ENCODE measurements around the gene TLR1.
A peak's percentile ranks its signal among the peaks of the same experiment; 100 is the strongest.
"Not testable (repeated sequence)": the region's sequence is repeated elsewhere in the genome, so short reads cannot be mapped to it uniquely, and the experiment has no call there.

Gene TLR1, protein sequence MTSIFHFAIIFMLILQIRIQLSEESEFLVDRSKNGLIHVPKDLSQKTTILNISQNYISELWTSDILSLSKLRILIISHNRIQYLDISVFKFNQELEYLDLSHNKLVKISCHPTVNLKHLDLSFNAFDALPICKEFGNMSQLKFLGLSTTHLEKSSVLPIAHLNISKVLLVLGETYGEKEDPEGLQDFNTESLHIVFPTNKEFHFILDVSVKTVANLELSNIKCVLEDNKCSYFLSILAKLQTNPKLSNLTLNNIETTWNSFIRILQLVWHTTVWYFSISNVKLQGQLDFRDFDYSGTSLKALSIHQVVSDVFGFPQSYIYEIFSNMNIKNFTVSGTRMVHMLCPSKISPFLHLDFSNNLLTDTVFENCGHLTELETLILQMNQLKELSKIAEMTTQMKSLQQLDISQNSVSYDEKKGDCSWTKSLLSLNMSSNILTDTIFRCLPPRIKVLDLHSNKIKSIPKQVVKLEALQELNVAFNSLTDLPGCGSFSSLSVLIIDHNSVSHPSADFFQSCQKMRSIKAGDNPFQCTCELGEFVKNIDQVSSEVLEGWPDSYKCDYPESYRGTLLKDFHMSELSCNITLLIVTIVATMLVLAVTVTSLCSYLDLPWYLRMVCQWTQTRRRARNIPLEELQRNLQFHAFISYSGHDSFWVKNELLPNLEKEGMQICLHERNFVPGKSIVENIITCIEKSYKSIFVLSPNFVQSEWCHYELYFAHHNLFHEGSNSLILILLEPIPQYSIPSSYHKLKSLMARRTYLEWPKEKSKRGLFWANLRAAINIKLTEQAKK

DNA sequence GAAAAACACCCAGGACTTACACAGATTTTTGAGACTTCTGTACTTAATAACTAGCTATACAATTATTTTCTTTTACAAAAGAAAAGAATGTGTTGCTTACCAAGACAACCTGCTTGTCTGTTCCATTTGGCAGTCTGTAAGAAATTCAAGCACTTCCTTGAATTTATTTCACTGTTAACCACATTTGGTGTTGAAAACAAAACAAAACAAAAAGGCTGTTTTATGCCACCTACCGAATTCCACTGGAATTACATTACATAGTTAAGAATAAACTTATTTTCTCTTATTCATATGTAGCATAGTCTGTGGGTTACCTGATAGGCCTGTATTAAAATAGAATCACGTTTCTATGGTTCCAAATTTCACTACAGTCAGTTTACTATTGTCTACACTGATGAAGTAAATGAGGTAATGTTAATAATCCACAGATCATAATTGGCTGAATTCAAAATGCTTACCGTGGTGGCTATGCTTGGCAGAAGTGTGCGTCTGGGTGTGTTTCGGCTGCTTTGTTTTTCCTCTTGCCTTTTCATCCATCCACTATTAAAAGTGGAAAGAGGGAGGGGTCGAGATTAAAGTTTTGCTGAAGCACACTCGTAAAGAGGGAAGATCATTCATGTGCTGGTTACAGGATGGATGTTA lies at the start of gene TLR1:
Gene TLR1, minus strand, starts transcription at position 138 of the 642 bp plus-strand sequence. CDS start 5,960 bp downstream, outside the sequence.
- DNase-seq (ENCODE audit: low spot score): peak; percentile 68

DNA sequence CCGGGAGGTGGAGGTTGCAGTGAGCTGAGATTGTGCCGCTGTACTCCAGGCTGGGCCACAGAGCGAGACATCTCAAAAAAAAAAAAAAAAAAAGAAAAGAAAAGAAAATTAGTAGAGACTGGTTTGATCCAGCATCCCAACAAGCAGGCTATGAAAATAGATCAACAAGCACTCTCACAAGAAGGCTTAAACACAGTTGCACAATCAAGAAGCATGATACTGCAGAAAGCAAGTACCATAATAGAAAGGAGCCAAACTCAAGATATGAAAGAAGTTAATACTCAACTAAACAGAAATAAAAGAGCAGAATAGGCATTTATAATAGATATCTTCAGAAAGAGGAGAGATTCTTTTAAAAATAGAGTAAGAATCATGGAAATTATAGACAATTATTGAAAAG lies 41.4 kb upstream of the TLR1 start:
- DNase-seq (ENCODE audit: low spot score): no peak

DNA sequence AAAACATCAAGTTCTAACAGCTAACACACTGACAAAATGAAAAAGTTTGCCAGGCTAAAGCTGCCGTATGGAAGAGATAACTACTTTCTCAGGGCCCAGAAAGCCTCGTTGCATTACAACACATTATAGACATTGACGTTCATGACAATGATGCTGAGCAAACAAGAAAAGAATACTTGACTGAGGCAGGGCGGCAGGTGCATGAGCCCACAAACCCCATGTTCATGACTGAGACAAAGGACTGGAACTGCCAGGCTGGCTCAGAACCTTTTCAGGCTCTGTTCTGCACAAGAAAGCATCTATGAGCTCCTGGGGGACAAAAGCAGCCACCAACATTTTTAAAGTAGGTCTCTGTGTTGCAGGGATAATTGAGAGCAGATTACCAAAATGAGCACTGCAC lies 38.4 kb upstream of the TLR1 start:
- DNase-seq (ENCODE audit: low spot score): no peak

DNA sequence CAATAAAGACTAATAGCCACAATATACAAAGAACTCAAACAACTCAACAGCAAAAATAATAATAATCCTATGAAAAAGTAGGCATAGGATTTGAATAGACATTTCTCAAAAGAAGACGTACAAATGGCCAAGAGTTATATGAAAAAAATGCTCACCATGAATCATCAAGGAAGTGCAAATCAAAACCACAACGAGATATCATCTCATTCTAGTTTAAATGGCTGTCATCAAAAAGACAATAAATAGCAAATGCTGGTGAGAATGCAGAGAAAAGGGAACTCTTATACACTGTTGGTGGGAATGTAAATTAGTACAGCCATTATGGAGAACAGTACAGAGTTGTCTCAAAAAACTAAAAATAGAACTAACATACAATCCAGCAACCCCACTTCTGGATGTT lies 33.3 kb upstream of the TLR1 start:
- peak; percentile 36 for DNase-seq (ENCODE audit: low spot score)

DNA sequence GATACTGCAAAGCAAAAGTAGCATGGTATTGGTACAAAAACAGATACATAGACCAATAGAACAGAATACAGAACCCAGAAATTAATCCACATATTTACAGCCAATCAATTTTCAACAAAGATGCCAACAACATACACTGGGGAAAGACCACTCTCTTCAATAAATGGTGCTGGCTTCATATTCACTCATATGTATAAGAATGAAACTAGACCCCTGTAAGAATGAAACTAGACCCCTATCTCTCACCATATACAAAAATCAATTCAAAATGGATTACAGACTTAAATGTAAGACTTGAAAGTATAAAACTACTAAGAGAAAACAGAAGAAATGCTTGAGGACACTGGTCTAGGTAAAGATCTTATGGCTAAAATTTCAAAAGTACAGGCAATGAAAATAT lies 32.7 kb upstream of the TLR1 start:
- no peak for DNase-seq (ENCODE audit: low spot score)

DNA sequence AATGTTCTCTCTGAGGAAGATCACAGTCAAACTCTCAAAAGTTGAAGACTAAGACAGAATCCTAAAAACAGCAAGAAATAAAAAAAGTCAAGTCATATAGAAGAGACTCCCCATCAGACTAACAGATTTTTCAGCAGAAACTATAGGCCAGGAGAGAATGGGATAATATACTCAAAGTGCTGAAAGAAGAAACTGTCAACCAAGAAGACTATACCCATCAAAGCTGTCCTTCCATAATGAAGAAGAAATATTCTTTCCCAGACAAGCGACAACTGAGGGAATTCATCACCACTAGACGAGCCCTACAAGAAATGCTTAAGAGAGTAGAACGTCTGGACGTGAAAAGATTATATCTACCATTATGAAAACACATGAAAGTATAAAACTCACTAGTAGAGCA lies 30.0 kb upstream of the TLR1 start:
- no peak for DNase-seq (ENCODE audit: low spot score)

DNA sequence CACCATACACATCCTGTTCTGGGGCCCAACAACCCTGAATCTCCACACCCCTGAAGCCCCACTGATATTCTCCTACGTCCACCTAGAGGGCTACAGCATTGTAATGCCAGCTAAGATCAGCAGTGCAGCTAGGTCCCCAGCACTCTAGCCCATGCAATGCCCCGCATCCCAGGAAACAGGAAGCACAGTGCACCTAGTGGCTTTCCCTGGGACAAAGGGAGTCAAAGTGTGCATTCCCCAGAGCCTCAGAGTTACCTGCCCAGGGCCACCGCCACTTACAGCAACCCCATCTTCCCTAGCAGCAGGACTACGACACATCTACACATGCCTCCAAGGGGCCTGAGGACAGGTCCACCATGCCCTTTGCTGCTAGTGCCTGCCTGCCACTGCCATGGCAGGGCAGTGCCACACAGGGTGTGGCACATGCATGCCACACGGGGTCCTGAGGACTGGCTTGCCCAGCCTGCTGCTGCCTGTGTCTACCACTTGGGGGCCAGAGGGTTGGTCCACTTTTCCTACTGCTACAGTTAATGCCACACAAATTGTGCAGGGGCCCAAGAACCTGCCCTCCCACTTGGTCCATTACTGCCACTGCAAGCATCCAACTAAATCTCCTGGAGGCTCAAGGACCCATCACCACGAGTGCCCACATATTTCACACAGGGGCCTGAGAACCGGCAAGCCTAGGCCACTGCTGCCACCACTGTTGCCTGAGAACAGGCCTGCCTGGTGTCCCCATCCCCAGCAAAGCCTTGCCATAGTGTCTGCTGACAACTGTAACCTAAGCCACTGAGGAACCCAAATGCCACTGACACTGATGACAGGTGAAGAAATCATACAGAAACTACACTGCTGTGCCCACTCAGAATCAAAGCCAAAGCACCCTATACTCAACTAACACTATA lies 28.3 kb upstream of the TLR1 start:
- no peak for DNase-seq (ENCODE audit: low spot score)

DNA sequence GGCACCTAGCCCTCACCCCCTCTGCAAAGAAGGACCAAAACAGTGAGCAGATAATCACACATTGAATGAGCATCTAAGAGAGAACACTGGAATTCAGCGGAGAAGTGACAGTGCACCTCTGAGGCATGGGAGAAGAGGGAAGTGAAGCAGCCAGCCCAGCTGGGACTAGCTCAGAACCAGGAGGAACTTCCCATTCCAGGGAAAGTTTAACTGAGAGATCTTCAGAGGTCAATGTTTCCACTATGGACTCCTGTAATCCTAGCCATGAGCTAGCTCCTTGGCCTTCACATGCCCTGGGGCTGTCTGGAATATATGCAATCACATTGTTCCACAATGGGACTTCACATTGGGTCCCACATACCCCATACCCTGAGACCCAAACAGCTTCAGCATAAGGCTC lies 27.6 kb upstream of the TLR1 start:
- no peak for DNase-seq (ENCODE audit: low spot score)

DNA sequence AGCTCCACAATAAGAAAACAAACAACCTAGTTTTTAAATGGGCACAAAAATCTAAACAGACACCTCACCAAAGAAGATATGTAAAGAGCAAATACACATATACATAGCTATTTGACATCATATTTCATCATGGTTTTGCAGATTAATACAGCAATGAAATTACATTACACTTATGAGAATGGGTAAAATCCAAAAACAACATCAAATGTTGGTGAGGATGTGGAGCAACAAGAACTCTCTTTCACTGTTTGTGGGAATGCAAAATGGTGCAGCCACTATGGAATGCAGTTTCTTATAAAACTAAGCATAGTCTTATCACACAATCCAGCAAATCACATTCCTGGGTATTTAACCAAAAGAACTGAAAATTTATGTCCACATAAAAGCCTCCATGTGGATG lies 27.1 kb upstream of the TLR1 start:
- DNase-seq (ENCODE audit: low spot score): no peak

DNA sequence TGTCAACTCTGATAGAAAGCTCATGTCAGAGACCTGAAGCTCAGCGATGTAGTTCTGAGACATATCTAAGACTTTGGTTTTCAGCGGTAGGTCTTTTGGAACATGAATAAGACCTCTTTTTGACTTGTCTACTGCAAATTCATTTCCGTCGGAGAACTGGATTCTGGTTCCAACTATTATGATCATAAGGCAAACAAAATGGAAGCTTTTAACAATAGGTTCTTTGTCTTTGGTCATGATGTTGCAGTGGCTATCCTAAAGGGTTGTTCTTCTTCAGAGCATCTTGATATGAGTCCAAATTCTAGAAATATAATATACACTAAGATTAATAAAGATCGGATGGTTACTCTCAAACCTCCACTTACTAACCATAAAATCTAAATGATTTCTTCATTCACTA lies 24.6 kb upstream of the TLR1 start:
- DNase-seq (ENCODE audit: low spot score): no peak

DNA sequence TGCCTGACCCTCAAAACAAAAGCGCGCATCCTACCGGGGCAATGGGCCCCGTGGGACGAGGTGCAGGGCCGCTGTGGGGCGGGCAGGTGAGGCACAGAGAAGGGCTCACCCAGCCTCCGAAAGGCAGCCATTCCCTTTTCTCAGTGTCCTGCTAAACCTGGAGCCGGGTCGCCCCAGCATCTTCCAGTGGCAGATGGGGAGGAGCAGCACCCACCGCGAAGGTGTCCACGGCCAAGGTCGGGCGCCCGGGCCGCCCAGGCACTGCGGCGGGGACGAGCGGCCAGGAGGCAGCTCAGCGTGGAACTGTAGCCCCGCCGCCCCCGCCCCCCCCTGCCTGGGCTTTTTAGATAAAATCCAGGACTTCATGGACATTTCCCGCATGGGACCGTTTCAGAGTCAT lies 19.2 kb upstream of the TLR1 start:
- no peak for DNase-seq (ENCODE audit: low spot score)

DNA sequence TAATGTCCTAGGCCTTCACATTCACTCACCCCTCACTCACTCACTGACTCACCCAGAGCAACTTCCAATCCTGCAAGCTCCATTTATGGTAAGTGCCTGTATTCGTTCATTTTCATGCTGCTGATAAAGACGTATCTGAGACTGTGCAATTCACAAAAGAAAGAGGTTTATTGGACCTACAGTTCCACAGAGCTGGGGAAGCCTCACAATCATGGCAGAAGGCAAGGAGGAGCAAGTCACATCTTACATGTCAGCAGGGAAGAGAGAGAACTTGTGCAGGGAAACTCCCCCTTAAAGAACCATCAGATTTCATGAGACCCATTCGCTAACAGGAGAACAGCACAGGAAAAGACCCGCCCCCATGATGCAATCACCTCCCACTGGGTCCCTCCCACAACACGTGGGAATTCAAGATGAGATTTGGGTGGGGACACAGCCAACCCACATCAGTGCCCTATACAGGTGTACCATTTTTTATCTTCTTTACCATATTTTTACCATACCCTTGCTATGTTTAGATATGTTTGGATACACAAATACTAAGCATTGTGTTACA lies 18.2 kb upstream of the TLR1 start:
- DNase-seq (ENCODE audit: low spot score): no peak

DNA sequence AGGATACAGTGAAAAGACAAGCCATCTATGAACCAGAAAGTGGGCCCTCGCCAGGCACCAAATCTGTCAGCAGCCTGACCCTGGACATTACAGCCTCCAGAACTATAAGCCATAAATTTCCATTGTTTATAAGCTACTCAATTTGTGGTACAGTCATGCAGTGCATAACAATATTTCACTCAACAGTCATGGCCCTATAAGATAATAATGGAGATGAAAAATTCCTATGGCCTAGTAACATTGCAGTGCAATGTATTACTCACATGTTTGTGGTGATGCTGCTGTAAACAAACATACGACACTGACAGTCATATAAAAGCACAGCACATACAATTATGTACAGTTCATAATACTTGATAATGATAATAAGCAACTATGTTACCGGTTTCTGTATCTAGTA lies 17.1 kb upstream of the TLR1 start:
- no peak for DNase-seq (ENCODE audit: low spot score)

DNA sequence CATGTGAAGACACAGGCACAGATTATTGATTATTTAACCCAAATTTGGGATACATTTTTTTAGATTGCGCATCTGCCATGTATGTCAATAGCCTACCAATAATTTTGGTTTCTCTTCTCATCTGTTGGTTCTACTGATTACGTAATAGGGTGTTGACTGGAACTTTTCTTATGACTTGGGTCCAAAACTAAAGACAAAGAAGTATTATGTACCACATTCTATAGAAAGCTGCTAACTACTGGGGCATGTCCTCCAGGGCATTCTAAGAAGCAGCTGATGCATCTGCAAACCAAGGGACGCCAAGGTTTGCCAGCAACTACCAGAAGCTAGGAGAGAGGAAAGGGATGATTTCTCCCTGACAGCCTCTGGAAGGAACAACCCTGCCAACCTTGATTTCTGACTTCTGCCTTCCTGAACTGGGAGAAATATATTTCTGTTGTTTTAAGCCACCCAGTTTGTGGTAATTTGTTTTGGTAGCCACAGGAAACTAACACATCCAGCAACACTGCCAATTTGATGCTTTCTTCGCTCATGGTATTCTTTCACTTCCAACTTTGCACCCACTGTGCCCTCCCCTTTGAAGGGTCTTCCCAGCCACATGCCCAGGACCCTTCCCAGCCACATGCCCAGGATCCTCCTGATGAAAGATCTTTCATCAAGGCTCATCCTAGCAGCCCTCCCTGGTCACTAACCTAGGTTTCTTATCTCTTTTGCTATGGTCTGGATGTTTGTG lies 15.9 kb upstream of the TLR1 start:
- DNase-seq (ENCODE audit: low spot score): no peak

DNA sequence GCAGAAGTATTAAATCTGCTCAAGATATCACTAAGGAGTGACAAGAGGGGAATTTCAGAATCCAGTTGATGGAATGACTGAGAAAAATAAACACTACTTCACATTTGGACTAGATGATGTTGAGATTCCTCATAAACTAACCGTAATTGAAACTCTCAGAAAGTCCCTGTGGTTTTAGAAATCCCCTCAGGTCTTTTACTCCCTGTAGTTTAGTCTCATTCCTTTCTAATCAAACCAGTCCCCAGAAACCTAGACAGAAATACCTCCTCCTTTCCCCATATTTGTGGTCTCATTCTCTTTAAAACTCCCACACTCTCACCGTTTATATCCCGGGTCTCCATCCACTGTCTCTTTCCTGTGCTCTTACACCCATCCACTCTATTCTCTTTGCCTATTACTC lies 15.0 kb upstream of the TLR1 start:
- no peak for DNase-seq (ENCODE audit: low spot score)

DNA sequence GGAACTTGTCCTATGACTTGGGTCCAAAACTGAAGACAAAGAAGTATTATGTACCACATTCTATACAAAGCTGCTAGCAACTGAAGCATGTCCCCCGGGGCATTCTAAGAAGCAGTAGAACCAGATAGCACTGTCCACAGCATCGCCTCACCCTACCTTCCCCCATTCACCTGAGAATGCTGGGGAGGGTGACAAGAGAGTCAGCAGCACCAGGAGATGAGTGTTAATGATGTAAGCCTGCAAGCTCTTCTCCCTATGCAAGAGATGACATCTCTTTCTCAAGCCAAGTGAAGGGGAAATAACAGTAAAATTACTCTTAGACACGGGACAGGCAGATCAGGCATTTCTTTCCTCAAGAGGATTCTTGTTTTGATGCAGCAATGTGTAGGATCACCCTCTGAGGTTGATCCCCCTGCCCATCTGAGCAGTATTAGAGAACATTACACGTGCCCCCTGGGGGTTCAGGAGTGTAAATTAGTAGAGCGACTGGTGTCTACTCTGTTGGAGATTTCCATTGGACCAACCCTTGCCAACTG lies 13.9 kb upstream of the TLR1 start:
- DNase-seq (ENCODE audit: low spot score): no peak

DNA sequence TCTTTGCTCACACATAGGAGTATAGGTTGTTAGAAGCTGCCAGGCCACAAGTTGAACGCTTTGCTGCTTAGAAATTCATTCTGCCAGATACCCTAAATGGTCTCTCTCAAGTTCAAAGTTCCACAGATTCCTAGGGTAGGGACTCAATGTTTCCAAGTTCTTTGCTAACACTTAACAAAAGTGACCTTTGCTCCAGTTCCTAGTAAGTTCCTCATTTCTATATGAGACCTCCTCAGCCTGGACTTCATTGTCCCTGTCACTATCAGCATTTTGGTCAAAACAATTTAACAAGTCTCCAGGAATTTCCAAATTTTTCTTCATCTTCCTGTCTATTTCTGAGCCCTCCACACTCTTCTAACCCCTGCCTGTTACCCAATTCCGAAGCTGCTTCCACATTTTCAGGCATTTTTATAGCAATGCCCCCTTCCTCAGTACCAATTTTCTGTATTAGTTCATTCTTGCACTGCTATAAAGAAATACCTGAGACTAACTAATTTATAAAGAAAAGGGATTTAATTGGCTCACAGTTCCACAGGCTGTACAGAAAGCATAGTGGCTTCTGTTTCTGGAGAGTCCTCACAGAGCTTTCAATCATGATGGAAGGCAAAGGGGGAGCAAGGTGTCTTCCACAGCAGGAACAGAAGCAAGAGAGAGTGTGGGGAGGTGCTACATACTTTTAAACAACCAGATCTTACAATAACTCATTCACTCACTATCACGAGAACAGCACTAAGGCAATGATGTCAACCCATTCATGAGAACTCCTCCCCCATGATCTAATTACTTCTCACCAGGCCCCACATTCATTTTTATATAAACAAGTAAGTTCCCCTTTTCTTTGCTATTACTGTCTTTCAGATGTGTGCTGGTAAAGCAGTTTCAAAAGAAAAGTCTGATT lies 11.5 kb upstream of the TLR1 start:
- no peak for DNase-seq (ENCODE audit: low spot score)

DNA sequence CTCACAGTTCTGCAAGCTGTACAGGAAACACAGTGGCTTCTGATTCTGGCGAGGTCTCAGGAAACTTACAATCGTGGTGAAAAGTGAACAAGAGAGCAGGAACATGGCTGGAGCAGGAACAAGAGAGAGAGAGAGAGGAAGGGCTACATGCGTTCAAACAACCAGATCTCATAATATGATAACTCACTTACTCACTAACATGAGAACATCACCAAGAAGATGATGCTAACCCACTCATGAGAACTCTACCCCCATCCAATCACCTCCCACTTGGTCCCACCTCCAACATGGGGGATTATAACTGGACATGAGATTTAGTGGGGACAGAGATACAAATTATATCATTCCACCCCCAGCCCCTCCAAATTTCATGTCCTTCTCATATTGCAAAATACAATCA lies 9.8 kb upstream of the TLR1 start:
- DNase-seq (ENCODE audit: low spot score): no peak

DNA sequence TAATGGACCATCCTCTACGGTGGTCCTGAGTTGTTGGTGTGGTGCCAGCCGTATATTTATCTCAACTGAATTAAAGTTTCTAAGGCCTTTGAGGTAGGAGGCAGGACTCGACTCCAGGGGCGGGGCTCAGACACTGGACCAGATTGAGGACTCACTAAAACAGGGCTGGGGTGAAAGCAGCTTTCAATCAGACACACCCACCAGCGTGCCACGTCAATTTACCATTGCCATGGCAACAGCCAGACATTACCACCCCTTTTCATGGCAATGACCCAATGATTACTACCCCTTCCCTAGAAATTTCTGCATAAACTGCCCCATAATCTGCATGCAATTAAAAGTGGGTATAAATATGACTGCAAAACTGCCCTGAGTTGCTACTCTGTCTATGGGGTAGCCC lies 6.7 kb upstream of the TLR1 start:
- DNase-seq (ENCODE audit: low spot score): no peak

DNA sequence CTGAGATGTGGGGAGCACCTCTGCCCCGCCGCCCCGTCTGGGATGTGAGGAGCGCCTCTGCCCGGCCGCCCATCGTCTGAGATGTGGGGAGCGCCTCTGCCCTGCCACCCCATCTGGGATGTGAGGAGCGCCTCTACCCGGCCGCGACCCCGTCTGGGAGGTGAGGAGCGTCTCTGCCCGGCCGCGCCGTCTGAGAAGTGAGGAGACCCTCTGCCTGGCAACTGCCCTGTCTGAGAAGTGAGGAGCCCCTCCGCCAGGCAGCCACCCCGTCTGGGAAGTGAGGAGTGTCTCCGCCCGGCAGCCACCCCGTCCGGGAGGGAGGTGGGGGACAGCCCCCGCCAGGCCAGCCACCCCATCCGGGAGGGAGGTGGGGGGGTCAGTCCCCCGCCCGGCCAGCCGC lies 2.9 kb upstream of the TLR1 start:
- not testable (repeated sequence) for DNase-seq (ENCODE audit: low spot score)

Measured in activated CD4-positive, alpha-beta T cell treated with anti-CD3 and anti-CD28 coated beads, Interleukin-2, Interleukin-4, amounts not matched to agents 100 ng/mL and 50 ng/mL, durations not matched to agents 16 hours and 8 hours (primary cell).